GM18499 (cell line): ENCODE measurements around the gene TMEM9B.

Experiments
- ATAC-seq: cut with Tn5 transposase; IDR thresholded peaks from one replicate; pipeline ENCODE4 v1.9.1; 2021; ENCODE audit warnings: moderate number of reproducible peaks; ENCODE audit not compliant: insufficient read depth, unreplicated experiment

The TMEM9B gene

DNA sequence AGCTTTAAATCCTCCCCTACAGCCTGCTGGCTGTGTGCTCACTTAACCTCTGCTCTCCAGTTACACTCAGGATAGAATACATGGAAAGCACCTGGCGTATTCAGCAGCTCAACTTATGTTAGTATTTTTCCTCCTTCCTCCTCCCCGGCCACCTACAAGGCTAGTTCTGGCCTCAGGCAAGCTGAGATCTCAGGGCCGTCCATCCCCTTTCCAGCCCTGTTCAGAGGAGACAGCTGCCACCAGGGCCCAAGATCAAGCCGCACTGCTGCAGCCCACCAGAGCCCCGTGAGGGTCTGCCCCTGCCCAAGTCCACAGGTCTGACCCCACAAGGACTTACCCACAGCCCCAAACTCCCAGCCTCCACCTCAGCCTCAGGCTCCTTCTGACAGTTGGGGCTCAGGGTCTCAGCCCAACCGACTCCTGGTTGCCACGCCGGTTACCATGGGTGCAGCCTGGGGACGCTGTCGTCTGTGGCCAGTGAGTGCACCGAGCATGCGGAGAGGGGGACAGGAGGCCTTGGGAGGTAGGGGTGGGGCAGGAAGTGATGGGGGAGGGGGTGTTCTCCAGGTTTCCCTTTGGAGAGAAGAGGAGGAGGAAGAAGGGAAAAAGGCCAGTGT is 31.6 kb downstream of the TMEM9B start, which contains the start of gene C11orf16:
TSS of gene C11orf16 (minus strand) at position 384 of the 617 bp plus-strand sequence. CDS start 639 bp downstream, outside the sequence.
- ATAC-seq = no peak

DNA sequence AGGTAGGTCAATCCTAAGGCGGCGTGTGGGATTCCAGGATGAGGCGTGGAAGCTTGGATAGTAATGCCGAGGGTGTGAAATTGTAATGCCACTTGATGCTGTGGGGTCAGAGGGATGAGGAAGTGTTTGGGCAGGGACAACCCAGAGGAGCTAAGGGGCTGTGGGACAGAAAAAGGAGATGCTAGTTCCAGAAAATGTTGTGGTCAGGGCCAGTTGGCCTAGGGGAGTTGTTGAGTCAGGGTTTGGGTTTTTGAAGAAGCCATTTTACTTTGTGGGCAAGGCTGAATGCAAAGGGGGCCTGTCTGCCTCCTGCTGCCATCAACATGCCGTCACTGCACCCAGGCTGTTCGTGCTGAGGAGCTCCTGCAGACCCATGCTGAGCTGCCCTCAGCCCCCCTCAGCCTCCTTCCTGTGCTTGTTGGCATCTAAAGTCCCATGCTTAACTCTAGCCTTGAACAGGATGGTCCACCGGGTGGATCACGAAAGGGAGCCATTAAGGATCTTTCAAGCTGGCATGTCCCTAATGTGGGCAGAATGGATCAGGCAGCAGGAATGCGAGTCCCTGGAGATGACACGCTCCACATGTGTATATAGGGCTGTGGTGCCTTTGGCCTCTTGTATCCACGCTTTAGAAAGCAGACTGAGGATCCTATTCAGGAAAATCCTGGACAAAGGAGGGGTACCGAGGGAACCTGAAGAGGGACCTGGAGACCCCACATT is 33.6 kb downstream of the TMEM9B start:
- no peak for ATAC-seq

DNA sequence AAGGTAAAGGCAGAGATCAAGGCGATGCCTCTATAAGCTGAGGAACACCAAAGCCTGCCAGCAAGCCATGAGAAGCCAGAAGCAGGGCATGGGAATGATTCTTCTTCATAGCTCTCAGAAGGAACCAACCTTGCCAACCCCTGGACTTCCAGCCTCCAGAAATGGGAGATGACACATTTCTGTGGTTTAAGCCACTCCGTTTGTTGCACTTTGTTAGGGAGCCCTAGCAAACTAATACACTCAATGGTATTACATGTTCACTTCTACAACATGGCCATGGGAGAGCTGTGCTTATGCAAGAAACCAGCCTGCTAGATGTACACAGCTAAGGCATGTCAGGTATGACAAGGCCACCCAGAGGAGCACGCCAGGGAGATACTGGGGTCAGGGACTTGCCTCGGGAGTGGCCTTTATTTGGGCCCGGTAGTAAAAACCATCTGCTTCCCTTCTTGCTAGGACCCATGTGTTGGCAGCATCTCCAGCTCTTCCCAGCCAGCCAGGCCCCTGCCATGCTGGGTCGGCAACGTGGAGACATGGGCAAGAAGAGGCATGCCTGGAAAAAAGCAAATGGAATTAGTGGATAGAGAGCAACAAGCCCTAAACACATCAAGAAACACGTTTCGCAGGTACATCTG is 35.1 kb downstream of the TMEM9B start:
- no peak for ATAC-seq

DNA sequence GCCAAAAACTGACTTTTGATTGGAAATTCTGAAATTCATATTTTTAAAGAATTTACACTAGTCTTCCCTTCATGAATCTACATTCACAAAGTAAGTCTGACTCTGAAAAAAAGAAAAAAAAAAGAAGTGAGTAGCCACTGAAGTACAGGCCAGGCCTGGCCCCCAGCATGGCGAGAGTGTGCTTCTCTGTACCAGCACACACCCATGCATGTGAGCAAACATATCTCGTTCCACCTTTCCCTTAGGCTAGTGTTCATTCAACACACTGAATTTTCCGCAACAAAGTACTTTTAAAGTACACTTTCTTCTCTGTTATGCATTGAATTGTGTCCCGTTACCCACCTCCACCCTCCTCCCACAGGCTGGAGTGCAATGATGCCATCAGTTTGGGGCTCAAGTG is 36.0 kb downstream of the TMEM9B start:
- ATAC-seq = no peak

DNA sequence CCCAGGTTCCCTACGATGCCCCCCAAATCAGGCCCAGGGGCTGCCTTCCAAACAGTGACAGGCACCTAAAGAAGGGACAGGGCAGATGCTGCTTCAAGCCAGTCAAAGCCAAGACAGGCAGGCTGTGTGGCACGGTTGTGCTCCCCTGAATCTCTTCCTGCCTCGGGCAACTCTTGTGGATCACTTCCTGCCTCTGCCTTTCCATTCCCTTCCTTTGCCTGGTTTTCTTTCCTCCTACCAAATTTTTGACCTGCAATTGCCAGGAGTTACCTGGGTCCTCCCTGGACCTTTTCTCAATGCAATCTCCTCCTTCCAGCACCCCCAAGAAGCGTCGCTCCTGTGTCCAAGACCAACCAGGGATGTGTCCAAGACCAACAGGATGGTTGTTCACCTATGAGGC is 37.0 kb downstream of the TMEM9B start:
- ATAC-seq = no peak

DNA sequence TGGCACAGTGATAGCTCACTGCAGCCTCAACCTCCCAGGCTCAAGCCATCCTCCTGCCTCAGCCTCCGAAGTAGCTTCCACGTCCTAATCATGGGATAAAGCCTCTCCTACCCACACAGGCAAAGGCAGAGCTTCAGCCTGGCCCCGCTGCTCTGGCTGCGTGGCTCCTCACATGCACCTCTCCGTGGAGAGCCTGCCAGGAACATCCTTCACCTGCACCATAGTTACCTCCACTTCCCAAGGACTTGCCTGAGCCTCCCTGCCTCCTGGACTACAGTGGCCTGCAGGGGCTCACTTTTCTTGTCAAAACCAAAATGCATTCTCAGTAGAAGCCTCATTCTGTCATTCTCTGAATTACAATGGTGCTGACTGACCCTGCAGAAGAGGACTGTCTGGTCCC is 38.0 kb downstream of the TMEM9B start:
- ATAC-seq = no peak

DNA sequence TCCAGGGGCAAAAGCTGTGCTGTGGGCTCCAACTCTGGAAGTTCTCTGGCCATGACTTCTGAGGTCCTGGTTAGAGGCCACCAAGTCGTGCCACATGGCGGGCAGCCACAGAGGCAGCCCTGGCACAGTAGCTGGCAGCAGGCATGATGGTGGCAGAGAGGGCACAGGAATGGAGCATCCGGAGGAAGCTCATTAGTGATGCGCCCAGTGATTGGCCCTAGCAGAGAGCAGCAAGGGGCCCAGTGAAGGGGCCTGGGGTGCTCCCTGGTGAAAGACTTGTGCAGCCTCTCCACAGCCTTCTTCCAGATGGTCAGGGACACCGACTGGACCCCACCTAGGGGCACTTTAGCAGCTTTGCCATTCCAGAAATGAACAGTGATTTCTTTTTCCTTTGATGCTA is 38.5 kb downstream of the TMEM9B start:
- ATAC-seq = no peak

DNA sequence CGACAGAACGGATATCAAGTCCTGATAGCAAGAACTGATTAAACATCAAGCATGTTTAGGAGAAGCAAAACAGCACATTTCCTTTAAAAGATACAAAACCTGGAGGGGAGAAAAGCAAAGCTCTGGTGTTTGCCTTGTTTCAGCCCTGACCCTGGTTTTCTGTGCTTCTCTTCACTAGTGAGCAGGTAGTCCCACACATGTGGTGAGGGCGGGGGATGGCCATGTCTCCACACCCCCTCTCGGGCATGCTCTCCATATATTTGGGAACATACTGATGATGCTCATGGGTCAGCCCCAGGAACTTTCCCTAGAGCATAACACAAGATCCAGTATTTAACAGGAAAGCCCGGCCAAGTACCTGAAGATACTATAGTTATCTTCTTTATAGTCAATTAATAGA is 41.6 kb downstream of the TMEM9B start:
- ATAC-seq = no peak

DNA sequence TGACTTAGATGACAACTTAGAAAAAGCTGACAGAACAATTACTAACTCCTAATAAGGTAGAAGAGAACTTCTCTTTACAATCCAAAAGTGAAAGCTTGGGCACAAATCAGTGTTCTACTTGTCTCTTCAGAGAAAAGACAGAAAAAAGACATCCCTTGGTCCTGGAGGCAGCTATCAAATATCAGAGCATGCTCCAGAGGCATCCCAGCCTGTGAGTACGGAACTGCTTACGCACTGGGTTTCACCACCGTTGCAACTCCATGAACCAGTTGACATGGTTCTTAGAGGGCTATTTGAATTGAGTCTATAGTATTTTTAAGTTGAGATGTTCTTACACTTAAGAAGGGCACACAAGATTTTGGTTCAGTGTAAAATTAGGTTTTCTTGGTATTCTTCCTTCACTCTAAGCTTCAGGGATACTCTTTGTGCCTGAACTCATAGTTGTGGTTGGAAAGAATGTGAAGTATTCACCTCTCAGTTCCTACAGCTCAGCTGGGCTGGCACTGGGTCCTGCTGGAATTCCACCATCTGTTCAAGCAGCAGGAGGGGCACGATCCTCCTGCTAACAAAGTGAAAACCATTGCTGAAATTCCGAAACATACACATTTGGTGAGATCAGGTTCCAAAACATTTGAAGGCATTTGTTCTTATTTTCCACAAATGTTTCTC is 47.0 kb downstream of the TMEM9B start:
- ATAC-seq = no peak

DNA sequence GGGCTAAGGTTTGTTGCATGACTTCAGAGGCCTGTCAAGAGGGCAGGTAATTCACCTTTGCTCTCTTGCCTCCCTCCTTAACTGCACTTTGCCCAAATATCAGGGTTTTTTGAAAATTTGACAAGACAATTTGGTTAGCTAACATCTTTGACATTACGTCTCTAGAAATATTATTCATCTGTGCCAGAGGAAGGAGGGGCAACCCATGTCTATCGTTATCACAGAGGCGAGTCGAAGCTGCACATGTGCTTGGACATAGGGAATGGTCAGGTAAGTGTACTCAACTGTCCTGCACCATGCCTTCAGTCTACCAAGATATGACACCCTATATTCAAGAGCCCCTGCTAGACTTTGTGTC is 49.6 kb downstream of the TMEM9B start:
- ATAC-seq = no peak

DNA sequence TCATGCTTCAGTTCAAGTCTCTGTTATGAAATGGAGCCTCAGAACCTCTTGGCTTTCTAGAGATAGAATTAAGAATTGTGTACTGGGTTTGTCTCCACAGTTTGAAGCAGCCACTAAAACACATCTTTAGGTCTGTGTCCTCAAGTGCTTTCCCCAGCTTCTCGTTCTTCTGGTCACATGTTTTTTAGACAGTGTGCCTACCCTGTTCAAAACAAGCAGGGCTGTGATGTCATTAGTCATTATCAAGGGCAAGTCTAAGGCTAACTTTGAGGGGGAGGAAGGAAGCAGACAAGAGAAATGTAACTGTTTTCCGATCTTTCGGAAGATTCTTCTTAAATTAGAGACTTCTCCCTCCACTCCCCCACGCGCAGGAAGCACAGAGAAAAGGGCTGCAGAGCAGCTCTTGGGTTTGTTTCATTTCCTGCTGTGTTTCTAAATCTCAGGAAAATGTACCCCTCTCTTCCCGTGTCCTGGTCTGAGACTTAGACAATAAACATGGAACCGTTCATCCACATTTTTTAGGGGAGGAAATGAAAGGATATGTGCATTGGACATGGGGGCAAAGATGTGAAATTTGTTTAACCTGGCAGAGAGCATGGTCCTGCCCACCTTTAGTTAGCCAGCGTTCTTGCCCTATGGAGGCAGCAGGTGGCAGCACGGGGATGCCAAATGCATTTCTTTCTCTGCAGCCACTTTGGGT is 50.1 kb downstream of the TMEM9B start:
- no peak for ATAC-seq

DNA sequence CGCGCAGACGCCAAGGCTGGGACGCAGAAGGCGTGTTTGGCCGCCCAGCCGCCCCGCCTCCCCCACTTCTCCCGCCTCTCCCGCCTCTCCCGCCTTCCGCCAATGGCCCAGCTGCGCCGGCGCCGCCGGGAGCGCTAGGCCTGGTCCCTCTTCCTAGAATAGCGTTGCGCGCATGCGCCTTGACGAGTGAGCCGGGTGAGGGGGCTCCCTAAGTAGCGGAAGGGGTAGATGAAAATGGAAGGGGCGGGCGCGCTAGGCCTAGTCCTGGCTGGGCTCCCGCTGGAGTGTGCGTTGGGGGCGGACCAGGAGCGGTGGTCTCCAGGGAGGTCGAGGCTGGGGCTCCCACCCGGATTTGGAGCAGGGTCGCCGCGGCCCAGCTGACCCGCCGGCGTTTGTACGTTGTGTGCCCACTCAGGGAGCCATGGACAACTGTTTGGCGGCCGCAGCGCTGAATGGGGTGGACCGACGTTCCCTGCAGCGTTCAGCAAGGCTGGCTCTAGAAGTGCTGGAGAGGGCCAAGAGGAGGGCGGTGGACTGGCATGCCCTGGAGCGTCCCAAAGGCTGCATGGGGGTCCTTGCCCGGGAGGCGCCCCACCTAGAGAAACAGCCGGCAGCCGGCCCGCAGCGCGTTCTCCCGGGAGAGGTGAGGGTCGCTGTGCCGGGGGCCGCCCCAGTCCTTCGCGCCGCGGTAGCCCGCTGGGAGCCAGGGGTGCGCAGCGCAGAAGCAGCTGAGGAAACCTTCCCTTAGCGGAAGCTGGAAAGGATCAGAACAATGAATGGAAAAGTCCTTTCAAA is 53.0 kb downstream of the TMEM9B start, which contains the start of gene AKIP1:
TSS of gene AKIP1 (plus strand) at position 161 of the 795 bp plus-strand sequence. CDS start at position 422, 261 bp downstream.
- peak; percentile 58 for ATAC-seq

DNA sequence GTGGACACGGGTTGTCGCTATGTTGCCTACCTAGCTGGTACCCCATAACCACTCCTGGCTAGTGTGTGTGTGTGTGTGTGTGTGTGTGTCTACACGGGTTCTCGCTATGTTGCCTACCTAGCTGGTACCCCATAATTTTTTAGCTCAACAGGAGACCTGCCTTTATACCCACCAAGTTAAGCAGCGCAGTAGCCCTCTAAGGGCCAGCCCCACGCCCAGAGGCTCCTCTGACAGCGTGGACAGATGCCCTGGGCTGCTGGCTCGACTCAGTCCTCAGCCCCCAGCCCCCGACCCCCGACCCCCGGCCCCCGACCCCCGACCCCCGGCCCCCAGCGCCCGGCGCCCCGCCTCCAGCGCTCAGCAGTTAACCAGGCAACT is 53.6 kb downstream of the TMEM9B start:
- no peak for ATAC-seq

DNA sequence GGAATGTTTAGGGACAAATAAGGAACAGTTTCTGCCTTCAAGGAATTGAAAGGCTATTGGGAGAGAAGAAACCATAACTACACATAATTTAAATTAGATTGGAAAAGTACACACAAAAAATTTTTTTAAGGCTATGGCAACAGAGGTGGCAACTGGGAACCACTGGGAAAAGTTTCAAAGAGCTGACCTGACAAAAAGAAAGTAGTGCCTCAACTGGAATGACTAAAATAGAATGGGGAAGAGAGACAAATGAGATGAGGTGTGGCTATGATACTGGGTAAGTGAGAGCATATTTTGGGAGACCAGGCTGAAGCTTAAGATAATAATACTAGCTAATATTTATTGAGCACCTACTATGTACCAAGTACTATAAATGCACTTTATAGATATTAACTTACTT is 56.1 kb downstream of the TMEM9B start:
- ATAC-seq = no peak

DNA sequence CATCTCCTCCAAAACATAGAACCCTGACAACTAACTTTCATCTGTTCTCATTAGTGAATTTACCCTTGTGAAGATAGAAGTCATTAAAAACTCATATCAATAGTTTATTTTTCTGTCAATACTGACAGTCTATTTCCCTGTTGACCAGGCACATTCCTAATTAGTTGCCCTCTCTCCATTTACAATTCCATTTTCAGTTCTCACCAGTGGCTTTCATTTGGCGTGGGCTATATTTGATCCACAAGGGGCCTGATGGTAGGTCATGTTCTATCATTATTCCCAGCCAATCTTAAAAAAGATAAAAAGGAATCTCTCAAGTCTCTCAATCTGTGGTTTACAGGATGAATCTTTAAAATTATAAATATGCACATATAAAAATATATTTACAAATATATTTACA is 57.1 kb downstream of the TMEM9B start:
- no peak for ATAC-seq

DNA sequence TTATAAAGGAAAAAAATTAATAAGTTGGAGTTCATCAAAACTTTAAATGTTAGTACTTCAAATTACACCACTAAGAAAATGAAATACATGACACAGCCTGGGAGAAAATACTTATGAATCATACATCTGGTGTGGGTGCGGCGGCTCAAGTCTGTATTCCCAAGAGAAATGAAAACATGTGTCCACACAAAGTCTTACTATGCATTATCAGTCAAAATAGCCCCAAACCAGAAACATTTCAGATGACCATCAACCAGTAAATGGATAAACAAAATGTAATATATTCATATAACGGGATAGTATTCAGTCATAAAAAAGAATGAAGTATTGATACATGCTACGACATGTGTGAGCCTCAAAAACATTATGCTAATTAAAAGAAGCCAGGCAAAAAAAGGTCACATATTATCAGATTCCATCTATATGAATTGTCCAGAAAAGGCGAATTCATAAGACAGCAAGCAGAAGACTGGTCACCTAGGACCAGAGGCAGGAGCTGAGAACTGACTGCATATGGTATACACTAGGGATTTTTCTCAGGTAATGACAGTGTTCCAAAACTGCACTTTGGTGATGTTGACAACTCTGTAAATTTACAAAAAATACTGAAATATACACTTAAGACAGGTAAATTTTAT is 58.6 kb downstream of the TMEM9B start:
- ATAC-seq = no peak

DNA sequence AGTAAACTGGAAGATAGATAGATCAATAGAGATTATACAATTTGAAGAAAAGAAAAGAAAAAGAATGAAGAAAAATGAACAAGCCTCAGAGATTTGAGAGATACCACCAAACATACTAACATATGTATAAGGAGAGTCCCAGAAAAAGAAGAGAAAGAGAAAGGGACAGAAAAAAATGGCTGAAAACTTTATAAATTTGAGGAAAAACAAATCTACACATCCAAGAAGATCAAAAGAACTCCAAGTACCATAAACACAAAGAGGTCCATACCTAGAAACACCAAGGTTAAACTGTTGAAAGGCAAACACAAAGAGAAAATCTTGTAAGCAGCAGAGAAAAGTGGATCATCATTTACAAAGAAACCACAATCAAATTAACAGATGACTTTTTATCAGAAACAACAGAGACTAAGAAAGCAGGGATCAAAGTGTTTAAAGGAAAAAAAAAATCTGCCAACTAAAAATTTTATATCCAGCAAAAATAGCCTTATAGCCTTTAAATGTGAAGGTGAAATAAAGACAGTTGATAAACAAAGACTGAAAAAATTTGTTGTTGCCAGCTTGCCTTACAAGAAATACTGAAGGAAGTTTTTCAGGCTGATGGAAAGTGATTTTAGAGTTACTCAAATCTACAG is 65.0 kb downstream of the TMEM9B start:
- ATAC-seq = no peak
